Measurements from ENCODE around the gene USP6.
"Not testable (repeated sequence)": the region's sequence is repeated elsewhere in the genome, so short reads cannot be mapped to it uniquely, and the experiment has no call there.

Gene USP6

GRCh38 chr17:5133311-5133710 is 17.5 kb downstream of the USP6 start:
- FAIRE-seq (no peak), DNase-seq (ENCODE audit: insufficient read length) (no peak)
- no peak for TF ChIP-seq POLR2AphosphoS5 (IDR thresholded peaks at IDR 0.05; ENCODE audit: low read depth, low read length)
- TF ChIP-seq TAF1 (IDR thresholded peaks at IDR 0.05; ENCODE audit: borderline replicate concordance, low read depth, low read length), result no peak
- TF ChIP-seq POLR2A (IDR thresholded peaks at IDR 0.05; ENCODE audit: low read depth, low read length), result no peak

- not testable (repeated sequence) for DNase-seq (ENCODE audit: insufficient read length); FAIRE-seq
Observed at GRCh38 chr17:5133961-5134360, 18.1 kb downstream of the USP6 start.

- FAIRE-seq; DNase-seq (ENCODE audit: insufficient read length): not testable (repeated sequence)
Observed at GRCh38 chr17:5134571-5134970, 18.7 kb downstream of the USP6 start.

GRCh38 chr17:5135131-5135712 is 19.4 kb downstream of the USP6 start:
- DNase-seq (ENCODE audit: insufficient read length); FAIRE-seq: not testable (repeated sequence)

GRCh38 chr17:5135726-5136579 is 20.1 kb downstream of the USP6 start:
- no peak for DNase-seq (ENCODE audit: insufficient read length)
- FAIRE-seq, result no peak
- TF ChIP-seq POLR2AphosphoS5 (IDR thresholded peaks at IDR 0.05; ENCODE audit: low read depth, low read length), result no peak
- no peak for TF ChIP-seq TAF1 (IDR thresholded peaks at IDR 0.05; ENCODE audit: borderline replicate concordance, low read depth, low read length)
- TF ChIP-seq POLR2A (IDR thresholded peaks at IDR 0.05; ENCODE audit: low read depth, low read length), result no peak

- not testable (repeated sequence) for DNase-seq (ENCODE audit: insufficient read length); FAIRE-seq
Observed at GRCh38 chr17:5136580-5137412, 21.0 kb downstream of the USP6 start.

GRCh38 chr17:5137511-5138197 is 21.8 kb downstream of the USP6 start:
- FAIRE-seq, result not testable (repeated sequence)

GRCh38 chr17:5138198-5138544 is 22.3 kb downstream of the USP6 start:
- not testable (repeated sequence) for FAIRE-seq; DNase-seq (ENCODE audit: insufficient read length)

More at GRCh38 chr17:5137511-5138197, 21.8 kb downstream of the USP6 start:
- not testable (repeated sequence) for DNase-seq (ENCODE audit: insufficient read length)

- FAIRE-seq (no peak), DNase-seq (ENCODE audit: insufficient read length) (no peak)
- TF ChIP-seq POLR2AphosphoS5 (IDR thresholded peaks at IDR 0.05; ENCODE audit: low read depth, low read length) (no peak), POLR2A (IDR thresholded peaks at IDR 0.05; ENCODE audit: low read depth, low read length) (no peak), TAF1 (IDR thresholded peaks at IDR 0.05; ENCODE audit: borderline replicate concordance, low read depth, low read length) (no peak)
Observed at GRCh38 chr17:5138616-5139457, 23.0 kb downstream of the USP6 start.

- FAIRE-seq (no peak), DNase-seq (ENCODE audit: insufficient read length) (no peak)
- no peak for TF ChIP-seq TAF1 (IDR thresholded peaks at IDR 0.05; ENCODE audit: borderline replicate concordance, low read depth, low read length)
- TF ChIP-seq POLR2A (IDR thresholded peaks at IDR 0.05; ENCODE audit: low read depth, low read length), result no peak
- no peak for TF ChIP-seq POLR2AphosphoS5 (IDR thresholded peaks at IDR 0.05; ENCODE audit: low read depth, low read length)
Observed at GRCh38 chr17:5139458-5139732, 23.6 kb downstream of the USP6 start.

GRCh38 chr17:5142877-5143276 is 27.0 kb downstream of the USP6 start:
- not testable (repeated sequence) for FAIRE-seq; DNase-seq (ENCODE audit: insufficient read length)

GRCh38 chr17:5146122-5146521 is 30.3 kb downstream of the USP6 start:
- not testable (repeated sequence) for FAIRE-seq; DNase-seq (ENCODE audit: insufficient read length)

- not testable (repeated sequence) for DNase-seq (ENCODE audit: insufficient read length); FAIRE-seq
Observed at GRCh38 chr17:5160702-5161101, 44.9 kb downstream of the USP6 start.

- not testable (repeated sequence) for DNase-seq (ENCODE audit: insufficient read length)
Observed at GRCh38 chr17:5161793-5162192, 46.0 kb downstream of the USP6 start.

More at GRCh38 chr17:5161793-5162192, 46.0 kb downstream of the USP6 start:
- not testable (repeated sequence) for FAIRE-seq

Data from GM12892 (cell line).